Activated CD4-positive, alpha-beta T cell treated with anti-CD3 and anti-CD28 coated beads, Interleukin-2, amount 10 ng/mL, durations not matched to agents 7 days and 5 days (primary cell): ENCODE data around the gene DDHD1. TPM values are rescaled to one million over a fixed set of nuclear protein-coding genes. Genes with fewer than 3 reads are reported as not detected.
"Not testable (repeated sequence)": the region's sequence is repeated elsewhere in the genome, so short reads cannot be mapped to it uniquely, and the experiment has no call there.

Source experiments
- CTCF ChIA-PET: fragments of 350-600 bp; sonication (Branson Sonifier 250); formaldehyde crosslinking; loops from one replicate; lab custom pipeline; 2021; ENCODE audit warnings: antibody characterized with exemption; lab: Charles Lee
- POLR2A ChIA-PET: fragments of 350-600 bp; sonication (Branson Sonifier 250); formaldehyde crosslinking; loops from one replicate; lab custom pipeline; 2021; ENCODE audit warnings: antibody characterized with exemption; lab: Charles Lee
- DNase-seq: peaks from one replicate; pipeline ENCODE4 v3.0.0-alpha.2; 2020
- H3K27ac Mint-ChIP-seq: one replicate; pipeline ENCODE4 v1.8.0; 2021; ENCODE audit warnings: mild to moderate bottlenecking, moderate library complexity, mixed read lengths
- H3K27me3 Mint-ChIP-seq: one replicate; pipeline ENCODE4 v1.8.0; 2021; ENCODE audit warnings: mixed read lengths
- H3K36me3 Mint-ChIP-seq: one replicate; pipeline ENCODE4 v1.8.0; 2021; ENCODE audit warnings: low read depth, mixed read lengths
- H3K4me1 Mint-ChIP-seq: one replicate; pipeline ENCODE4 v1.8.0; 2021; ENCODE audit warnings: mixed read lengths
- H3K4me3 Mint-ChIP-seq: one replicate; pipeline ENCODE4 v1.8.0; 2021; ENCODE audit warnings: mild to moderate bottlenecking, moderate library complexity, mixed read lengths
- H3K9me3 Mint-ChIP-seq: one replicate; pipeline ENCODE4 v1.8.0; 2021; ENCODE audit warnings: mixed read lengths
- total RNA-seq, 2 experiments: library from RNA; stranded (reverse); gene quantifications; one replicate each; pipeline ENCODE4 v1.2.3, GENCODE V29; 2021

The DDHD1 gene
- total RNA-seq, 2 experiments from 2014 or later, result 53.8 to 58.0 TPM

DNA sequence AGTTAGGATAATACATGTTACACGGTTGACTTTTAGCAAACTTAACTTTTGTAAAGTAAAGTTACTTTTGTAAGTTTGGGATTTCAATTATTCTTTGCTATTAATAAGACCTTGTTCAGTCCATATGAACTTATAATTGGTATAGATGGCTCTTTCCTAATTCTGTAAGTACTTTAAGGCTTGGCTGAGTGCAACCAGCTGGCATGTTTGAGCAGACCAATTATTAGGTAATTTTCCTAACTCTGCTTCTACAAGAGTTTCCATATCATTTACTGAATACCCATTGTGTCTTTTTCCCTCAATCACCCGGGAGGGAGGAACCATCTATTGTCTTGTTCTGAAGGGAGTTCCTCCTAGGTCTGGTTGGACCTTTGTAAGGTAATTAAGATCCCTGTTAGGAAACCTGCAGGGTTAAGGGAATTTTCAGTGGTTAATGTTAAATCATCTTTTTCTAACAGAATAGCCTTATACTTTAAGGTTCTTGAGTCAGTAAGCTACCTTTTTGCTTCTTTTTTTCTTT lies 26.4 kb upstream of the DDHD1 start:
- CTCF ChIA-PET, H3K4me1 Mint-ChIP-seq, H3K9me3 Mint-ChIP-seq, H3K27ac Mint-ChIP-seq, H3K27me3 Mint-ChIP-seq, DNase-seq, H3K4me3 Mint-ChIP-seq, POLR2A ChIA-PET, H3K36me3 Mint-ChIP-seq: not testable (repeated sequence)

DNA sequence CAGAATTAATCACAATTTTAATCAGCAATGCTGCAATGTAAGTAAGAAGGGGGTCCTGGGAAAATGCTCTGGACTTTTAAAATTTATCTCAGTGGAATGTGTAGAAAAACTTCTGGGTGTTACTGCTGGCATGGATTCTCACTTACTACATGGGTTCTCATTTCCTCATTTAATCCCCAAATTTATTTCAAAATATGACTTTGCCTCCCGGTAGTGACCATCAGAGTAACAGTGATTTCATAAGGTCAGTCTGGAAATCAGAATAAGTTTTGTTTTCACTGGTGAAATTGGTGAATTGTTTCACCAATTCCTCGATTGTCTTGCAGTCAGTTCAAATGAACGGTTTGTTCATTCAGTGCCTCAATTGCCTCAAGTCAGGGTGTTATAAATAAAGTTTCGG lies 22.3 kb upstream of the DDHD1 start:
- H3K9me3 Mint-ChIP-seq, result no peaks in the 10 kb centered on the region
- H3K27ac Mint-ChIP-seq, result no peak overlapping the region
- CTCF ChIA-PET, result no interaction called here
- POLR2A ChIA-PET, result no interaction called here
- H3K4me3 Mint-ChIP-seq, result no peak overlapping the region
- peaks cover 2% of the 10 kb centered on the region for H3K36me3 Mint-ChIP-seq
- H3K4me1 Mint-ChIP-seq, result no peaks in the 10 kb centered on the region
- DNase-seq, result no peak
- peaks cover 3% of the 10 kb centered on the region for H3K27me3 Mint-ChIP-seq

DNA sequence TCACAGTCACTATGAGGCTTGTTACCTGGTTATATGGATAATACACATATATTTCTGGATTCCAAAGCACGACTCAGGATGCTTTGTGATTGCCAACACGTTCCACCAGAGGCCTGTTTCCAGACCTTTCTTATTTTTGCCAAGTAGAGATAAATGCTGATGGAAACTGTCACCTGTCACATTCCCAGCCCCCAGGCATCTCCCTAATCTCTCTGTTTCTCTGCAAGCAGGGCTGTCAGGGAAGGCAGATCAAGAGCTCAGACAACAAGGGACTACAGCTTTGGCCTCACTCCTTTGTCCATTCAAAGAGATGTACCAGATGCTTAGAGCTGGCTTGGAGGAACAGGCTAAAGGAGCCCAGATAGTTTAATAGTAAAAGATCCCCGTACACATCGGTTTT lies 21.8 kb upstream of the DDHD1 start:
- DNase-seq, result no peak
- H3K4me1 Mint-ChIP-seq, result no peaks in the 10 kb centered on the region
- no peak overlapping the region for H3K27ac Mint-ChIP-seq
- POLR2A ChIA-PET, result no interaction called here
- no peaks in the 10 kb centered on the region for H3K9me3 Mint-ChIP-seq
- CTCF ChIA-PET, result no interaction called here
- peaks cover 2% of the 10 kb centered on the region for H3K36me3 Mint-ChIP-seq
- H3K27me3 Mint-ChIP-seq, result peaks cover 3% of the 10 kb centered on the region
- H3K4me3 Mint-ChIP-seq, result no peak overlapping the region

DNA sequence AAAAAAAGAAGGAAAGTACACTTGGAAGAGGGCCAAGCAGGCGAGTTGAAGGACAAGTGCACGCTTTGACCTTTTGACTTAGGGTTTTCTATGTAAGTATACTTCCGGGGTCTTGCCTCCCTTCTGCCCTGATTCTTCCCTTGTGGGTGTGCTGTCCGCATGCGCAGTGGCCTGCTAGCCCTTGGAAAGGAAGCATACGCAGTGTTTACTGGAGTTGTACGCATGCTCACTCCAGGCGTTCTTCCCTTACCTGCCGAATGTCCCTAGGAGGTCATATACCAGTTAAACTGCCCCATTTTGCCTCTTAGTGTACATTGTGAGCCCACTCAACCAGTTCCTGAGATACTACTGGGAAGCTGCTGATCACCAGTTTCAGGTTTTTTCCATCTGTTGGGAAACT lies 15.7 kb upstream of the DDHD1 start:
- POLR2A ChIA-PET, result no interaction called here
- Mint-ChIP-seq H3K4me3 (no peak overlapping the region), H3K36me3 (peaks cover 3% of the 10 kb centered on the region), H3K27me3 (no peaks in the 10 kb centered on the region), H3K4me1 (peaks cover 2% of the 10 kb centered on the region), H3K27ac (no peak overlapping the region), H3K9me3 (peaks cover 3% of the 10 kb centered on the region)
- DNase-seq, result no peak
- CTCF ChIA-PET, result interaction anchor here (1.5 kb wide), 1 partner anchor 8 kb away, joined by 8 read pairs; no protein-coding TSS in a partner anchor

DNA sequence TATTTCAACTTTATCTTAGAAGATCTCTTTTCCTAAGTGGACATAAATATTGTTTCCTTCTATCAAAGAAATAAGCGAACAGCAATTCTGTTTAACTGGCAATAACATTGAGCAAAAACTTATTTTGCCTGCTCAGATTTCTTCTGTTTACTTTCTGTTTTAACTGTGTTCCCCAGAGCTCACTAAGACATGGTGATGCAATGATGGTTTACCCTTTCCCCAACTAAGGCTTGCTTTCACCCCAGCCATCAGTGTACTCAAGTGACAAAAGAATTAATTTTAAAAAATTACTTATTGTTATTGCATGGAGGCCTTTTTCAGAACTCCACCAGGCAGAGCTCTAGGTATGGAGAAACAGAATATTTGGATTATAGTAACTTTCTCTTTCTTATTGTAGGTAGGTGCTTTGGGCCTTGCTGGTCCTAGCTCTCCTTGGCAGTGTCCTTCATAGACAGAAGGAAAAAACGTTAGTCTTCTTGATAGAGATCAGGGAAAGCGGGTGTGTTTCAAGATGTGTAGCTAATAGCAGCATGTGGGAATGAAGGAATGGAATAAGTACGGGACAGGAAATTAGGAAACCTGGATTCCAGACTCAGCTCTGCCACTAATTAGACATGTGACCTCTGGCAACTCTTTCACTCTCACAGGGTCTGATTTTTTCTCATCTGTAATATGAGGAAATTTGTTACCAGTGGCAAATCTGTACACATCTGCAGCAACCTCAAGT lies 14.6 kb upstream of the DDHD1 start:
- H3K36me3 Mint-ChIP-seq, result peaks cover 6% of the 10 kb centered on the region
- ChIA-PET POLR2A (no interaction called here), CTCF (no interaction called here)
- H3K27ac Mint-ChIP-seq, result no peak overlapping the region
- DNase-seq, result no peak
- no peaks in the 10 kb centered on the region for H3K27me3 Mint-ChIP-seq
- H3K9me3 Mint-ChIP-seq, result peaks cover 6% of the 10 kb centered on the region
- H3K4me3 Mint-ChIP-seq, result no peak overlapping the region
- H3K4me1 Mint-ChIP-seq, result peaks cover 2% of the 10 kb centered on the region

DNA sequence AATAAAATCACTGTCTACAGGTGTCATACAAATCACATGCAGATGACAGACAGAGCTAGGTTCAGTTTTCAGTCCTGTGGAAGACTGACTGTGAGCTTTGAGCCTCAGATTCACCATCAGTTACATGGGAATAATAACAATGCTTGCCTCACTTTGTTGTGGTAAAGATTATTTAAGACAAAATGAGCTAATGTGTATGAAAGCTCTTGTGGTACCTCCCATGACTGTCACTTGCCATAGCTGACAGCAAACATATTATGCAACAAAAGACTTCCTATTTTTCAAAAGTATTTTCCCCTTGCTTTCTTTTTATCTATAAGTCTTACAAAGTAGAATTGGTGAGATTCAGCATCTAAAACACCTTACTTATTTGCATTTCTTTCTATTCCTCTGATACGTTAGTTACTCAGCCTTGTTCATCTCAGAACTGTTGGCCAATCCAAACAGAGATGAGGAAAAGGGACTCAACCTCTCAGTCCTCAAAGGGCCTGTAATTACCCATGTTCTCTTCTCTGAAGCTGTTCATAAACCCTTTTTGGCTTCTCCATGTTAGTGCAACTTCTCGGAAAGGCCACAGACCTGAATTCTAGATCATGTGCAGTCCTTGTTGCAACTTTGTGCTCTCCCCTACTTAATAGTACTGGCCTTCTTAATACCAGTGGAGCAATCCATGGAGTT lies 8.8 kb upstream of the DDHD1 start:
- no peak for DNase-seq
- Mint-ChIP-seq H3K27me3 (no peaks in the 10 kb centered on the region), H3K4me3 (no peak overlapping the region), H3K4me1 (peaks cover 6% of the 10 kb centered on the region), H3K27ac (no peak overlapping the region), H3K9me3 (peaks cover 6% of the 10 kb centered on the region), H3K36me3 (peaks cover 6% of the 10 kb centered on the region)
- POLR2A ChIA-PET, result no interaction called here
- CTCF ChIA-PET, result interaction anchor here (0.6 to 2.2 kb wide), 4 partner anchors 8 to 1585 kb away, joined by 3 to 8 read pairs (median 4); no protein-coding TSS in a partner anchor

DNA sequence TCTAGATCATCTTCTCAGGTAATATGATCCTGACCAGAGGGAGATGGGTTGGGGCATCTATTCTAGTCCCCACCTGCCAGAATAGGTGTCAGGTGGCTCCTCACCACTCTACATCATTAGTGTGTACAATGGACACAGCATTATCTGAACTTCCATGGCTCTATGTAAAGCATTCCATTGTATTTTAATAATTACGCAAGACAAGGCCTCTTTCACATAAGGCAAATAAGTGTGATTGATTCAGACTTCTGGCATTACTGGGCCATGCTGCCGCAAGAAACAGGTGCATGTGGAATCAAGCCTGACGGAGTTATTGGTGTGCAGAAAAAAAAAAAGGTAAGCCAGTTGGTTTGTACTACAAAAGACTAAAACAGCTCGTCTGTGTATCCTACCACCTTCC lies 3.1 kb upstream of the DDHD1 start:
- Mint-ChIP-seq H3K4me1 (peaks cover 13% of the 10 kb centered on the region), H3K4me3 (no peak overlapping the region), H3K36me3 (peaks cover 19% of the 10 kb centered on the region), H3K27me3 (no peaks in the 10 kb centered on the region), H3K27ac (no peak overlapping the region), H3K9me3 (no peaks in the 10 kb centered on the region)
- DNase-seq, result no peak
- ChIA-PET POLR2A (no interaction called here), CTCF (no interaction called here)

DNA sequence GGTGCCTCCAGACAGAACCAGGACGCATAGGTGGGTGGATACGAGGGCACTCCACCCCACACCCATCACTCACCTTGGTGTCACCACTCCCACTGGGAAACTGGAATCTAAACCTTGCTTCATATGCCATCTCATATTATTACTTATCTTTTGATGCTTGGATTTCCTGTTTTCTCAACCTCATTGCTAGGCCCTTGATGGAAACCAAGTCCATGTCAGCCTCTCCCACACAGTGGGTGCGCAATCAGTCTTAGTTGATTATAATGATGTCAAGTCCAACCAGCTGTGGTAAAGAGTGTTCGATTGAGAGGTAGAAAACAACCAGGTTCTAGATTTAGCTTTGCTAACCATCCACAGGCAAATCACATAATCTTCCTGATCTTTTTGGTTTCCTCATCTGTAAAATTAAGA lies 584 bp upstream of the DDHD1 start:
- peaks cover 33% of the 10 kb centered on the region for H3K4me1 Mint-ChIP-seq
- POLR2A ChIA-PET, result interaction anchor here (0.5 to 2.5 kb wide), 2 partner anchors 31 to 44 kb away, joined by 3 to 11 read pairs; no protein-coding TSS in a partner anchor
- peak overlapping the region; percentile 97 for H3K27ac Mint-ChIP-seq
- DNase-seq, result no peak
- H3K4me3 Mint-ChIP-seq, result peak overlapping the region; percentile 99
- no peaks in the 10 kb centered on the region for H3K9me3 Mint-ChIP-seq
- H3K36me3 Mint-ChIP-seq, result peaks cover 38% of the 10 kb centered on the region
- CTCF ChIA-PET, result interaction anchor here (1.0 to 5.2 kb wide), 5 partner anchors 11 to 61 kb away, joined by 3 to 33 read pairs (median 5); no protein-coding TSS in a partner anchor
- H3K27me3 Mint-ChIP-seq, result no peaks in the 10 kb centered on the region

DNA sequence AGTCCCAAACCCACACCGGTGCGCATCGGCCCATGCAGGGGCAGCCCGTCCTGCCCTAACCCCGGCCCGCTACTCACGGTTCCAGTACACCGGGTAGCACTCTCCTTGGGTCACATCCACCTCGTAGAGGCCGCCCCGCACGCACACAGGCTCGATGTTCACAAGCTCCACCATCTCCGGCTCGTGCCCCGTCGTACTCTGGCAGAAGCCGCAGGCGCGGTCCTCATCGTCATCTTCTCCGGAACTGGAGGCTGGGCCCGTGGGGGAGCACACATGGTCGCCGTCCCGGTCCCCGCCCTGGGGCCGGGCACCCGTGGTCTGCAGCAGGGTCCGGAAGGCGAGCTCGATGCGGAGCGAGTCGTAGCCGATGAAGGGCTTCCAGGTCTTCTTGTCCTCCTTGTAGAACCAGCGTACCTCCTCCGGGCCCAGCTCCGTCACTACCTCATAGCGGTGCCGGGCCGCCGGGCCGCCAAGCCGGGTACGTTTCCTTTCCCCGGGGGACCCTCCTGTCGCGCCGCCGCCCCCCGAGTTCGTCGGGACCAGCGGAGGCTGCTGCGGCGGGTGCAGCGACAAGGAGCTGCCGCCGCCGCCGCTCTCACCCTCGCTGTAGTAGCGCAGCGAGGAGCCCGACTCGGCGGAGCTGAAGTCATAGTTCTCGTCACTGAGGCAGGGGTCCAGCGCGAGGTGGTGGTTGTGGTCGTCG lies 788 bp downstream of the DDHD1 start:
- peaks cover 47% of the 10 kb centered on the region for H3K4me1 Mint-ChIP-seq
- peak overlapping the region; percentile 96 for H3K27ac Mint-ChIP-seq
- DNase-seq, result peak; percentile 77
- ChIA-PET POLR2A (interaction anchor here (0.5 to 2.5 kb wide), 5 partner anchors 10 to 600 kb away, joined by 3 to 11 read pairs (median 5); no protein-coding TSS in a partner anchor), CTCF (interaction anchor here (0.5 to 5.2 kb wide), 14 partner anchors 9 to 698 kb away, joined by 3 to 33 read pairs (median 4); no protein-coding TSS in a partner anchor)
- peaks cover 42% of the 10 kb centered on the region for H3K36me3 Mint-ChIP-seq
- peak overlapping the region; percentile 99 for H3K4me3 Mint-ChIP-seq
- no peaks in the 10 kb centered on the region for H3K9me3 Mint-ChIP-seq
- no peaks in the 10 kb centered on the region for H3K27me3 Mint-ChIP-seq

DNA sequence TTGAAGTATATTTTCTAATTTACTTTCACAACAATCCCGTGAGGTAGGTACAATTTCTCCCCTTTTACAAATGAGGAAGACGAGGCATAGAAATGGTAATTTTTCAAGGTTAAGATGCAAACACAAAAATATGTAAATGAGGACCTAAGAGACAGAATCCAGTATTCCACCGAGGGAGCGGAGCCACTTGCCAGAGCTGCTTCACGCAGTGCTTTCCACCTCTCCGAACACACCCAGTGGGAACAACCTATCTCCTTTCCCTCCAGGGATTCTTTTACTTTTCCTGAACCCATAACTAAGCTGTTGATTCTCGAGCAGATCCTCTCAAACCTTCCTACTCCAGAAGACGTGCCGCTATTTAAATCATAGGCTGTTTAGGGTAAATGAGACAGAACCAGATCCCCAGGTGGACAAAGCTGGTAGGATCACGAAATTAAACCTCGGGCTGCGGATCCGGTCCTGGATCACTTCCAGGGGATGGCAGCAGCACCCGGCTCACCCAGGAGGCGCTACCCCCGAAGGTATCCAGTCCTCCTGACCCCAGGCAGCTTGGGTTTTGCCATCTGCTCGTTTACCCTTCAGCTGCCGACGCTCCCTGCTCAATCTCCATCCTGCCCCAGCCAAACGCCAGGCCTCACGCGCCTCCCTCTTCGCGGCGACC lies 1.5 kb downstream of the DDHD1 start:
- CTCF ChIA-PET, result interaction anchor here (1.0 to 5.2 kb wide), 9 partner anchors 9 to 66 kb away, joined by 3 to 33 read pairs (median 4); no protein-coding TSS in a partner anchor
- Mint-ChIP-seq H3K9me3 (peaks cover 2% of the 10 kb centered on the region), H3K4me1 (peaks cover 53% of the 10 kb centered on the region), H3K27ac (peak overlapping the region; percentile 96), H3K27me3 (no peaks in the 10 kb centered on the region), H3K4me3 (peak overlapping the region; percentile 99), H3K36me3 (peaks cover 46% of the 10 kb centered on the region)
- DNase-seq, result peak; percentile 55
- POLR2A ChIA-PET, result interaction anchor here (0.5 to 2.5 kb wide), 3 partner anchors 9 to 44 kb away, joined by 5 to 11 read pairs (median 7); no protein-coding TSS in a partner anchor

DNA sequence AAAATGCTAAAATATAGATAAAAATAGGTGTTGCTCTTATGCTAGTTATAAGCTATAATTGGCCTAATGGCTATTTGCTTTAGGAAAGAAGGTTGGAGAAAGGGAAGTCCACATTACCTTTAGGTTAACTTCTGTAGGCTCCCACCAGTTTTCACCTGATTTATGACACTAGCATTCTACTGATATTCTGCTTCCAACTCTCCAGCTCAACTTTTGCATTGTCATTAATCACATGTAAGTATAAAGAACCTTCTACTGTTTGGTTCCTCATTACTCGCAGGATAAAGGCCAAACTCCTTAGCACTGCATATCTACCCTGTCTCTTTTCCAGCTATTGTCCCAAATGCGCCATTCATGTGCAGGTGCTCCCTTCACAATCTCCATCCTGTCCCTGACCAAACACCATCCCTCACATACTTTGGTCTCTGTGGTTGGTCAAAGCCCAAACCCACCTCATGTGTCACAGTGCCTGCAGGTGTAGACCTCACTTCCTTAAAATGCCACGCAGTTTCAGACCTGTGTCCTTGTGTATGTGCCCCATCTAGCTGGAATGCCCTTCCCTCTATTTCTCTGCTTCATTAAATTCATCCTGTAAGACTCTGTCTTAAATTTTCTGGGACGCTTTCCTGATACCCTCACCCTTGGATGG lies 3.3 kb downstream of the DDHD1 start:
- Mint-ChIP-seq H3K4me1 (peaks cover 63% of the 10 kb centered on the region), H3K27ac (peak overlapping the region; percentile 1), H3K4me3 (peak overlapping the region; percentile 99), H3K36me3 (peaks cover 51% of the 10 kb centered on the region), H3K9me3 (peaks cover 2% of the 10 kb centered on the region), H3K27me3 (no peaks in the 10 kb centered on the region)
- ChIA-PET CTCF (interaction anchor here (0.5 to 5.2 kb wide), 6 partner anchors 9 to 94 kb away, joined by 3 to 33 read pairs (median 4); no protein-coding TSS in a partner anchor), POLR2A (interaction anchor here (0.7 to 1.2 kb wide), 2 partner anchors 40 to 41 kb away, joined by 3 to 11 read pairs; no protein-coding TSS in a partner anchor)
- DNase-seq, result no peak
